Measurements from ENCODE around the gene ARFGAP1.

The ARFGAP1 gene

GRCh38 chr20:63321148-63321831 is 48.7 kb downstream of the ARFGAP1 start:
- Histone ChIP-seq H3K9me3 (ENCODE audit: control insufficient read depth in 2 of 2, low read length in 2 of 2) (no peaks in the 10 kb centered on the region), H3K27ac (ENCODE audit: low read depth in 2 of 2, low read length in 2 of 2) (no peak overlapping the region), H3K9ac (ENCODE audit: low read depth in 1 of 2, low read length in 2 of 2) (no peak overlapping the region), H3K4me1 (ENCODE audit: control insufficient read depth in 2 of 2, insufficient read depth in 2 of 2, low read length in 2 of 2) (no peaks in the 10 kb centered on the region), H3K36me3 (ENCODE audit: control insufficient read depth in 2 of 2, insufficient read depth in 2 of 2, low read length in 2 of 2) (no peaks in the 10 kb centered on the region), H3K4me3 (ENCODE audit: low read length in 2 of 2) (no peak overlapping the region), H3K27me3 (ENCODE audit: control insufficient read depth in 2 of 2, insufficient read depth in 2 of 2, low read length in 2 of 2) (peaks cover 2% of the 10 kb centered on the region in 2 donors)

- Histone ChIP-seq H3K27me3 (ENCODE audit: control insufficient read depth in 2 of 2, insufficient read depth in 2 of 2, low read length in 2 of 2) (peaks cover 2% of the 10 kb centered on the region in 2 donors), H3K4me3 (ENCODE audit: low read length in 2 of 2) (no peak overlapping the region), H3K4me1 (ENCODE audit: control insufficient read depth in 2 of 2, insufficient read depth in 2 of 2, low read length in 2 of 2) (no peaks in the 10 kb centered on the region), H3K36me3 (ENCODE audit: control insufficient read depth in 2 of 2, insufficient read depth in 2 of 2, low read length in 2 of 2) (no peaks in the 10 kb centered on the region), H3K9me3 (ENCODE audit: control insufficient read depth in 2 of 2, low read length in 2 of 2) (no peaks in the 10 kb centered on the region), H3K9ac (ENCODE audit: low read depth in 1 of 2, low read length in 2 of 2) (no peak overlapping the region), H3K27ac (ENCODE audit: low read depth in 2 of 2, low read length in 2 of 2) (no peak overlapping the region)
These were observed 49.7 kb downstream of the ARFGAP1 start for GRCh38 chr20:63322146-63322932.

GRCh38 chr20:63322933-63323273 is 50.3 kb downstream of the ARFGAP1 start:
- Histone ChIP-seq H3K4me3 (ENCODE audit: low read length in 2 of 2) (no peak overlapping the region), H3K9ac (ENCODE audit: low read depth in 1 of 2, low read length in 2 of 2) (no peak overlapping the region), H3K4me1 (ENCODE audit: control insufficient read depth in 2 of 2, insufficient read depth in 2 of 2, low read length in 2 of 2) (no peaks in the 10 kb centered on the region), H3K27me3 (ENCODE audit: control insufficient read depth in 2 of 2, insufficient read depth in 2 of 2, low read length in 2 of 2) (peaks cover 2% of the 10 kb centered on the region in 2 donors), H3K36me3 (ENCODE audit: control insufficient read depth in 2 of 2, insufficient read depth in 2 of 2, low read length in 2 of 2) (no peaks in the 10 kb centered on the region), H3K9me3 (ENCODE audit: control insufficient read depth in 2 of 2, low read length in 2 of 2) (no peaks in the 10 kb centered on the region), H3K27ac (ENCODE audit: low read depth in 2 of 2, low read length in 2 of 2) (no peak overlapping the region)

GRCh38 chr20:63323357-63323981 is 50.9 kb downstream of the ARFGAP1 start:
- no peaks in the 10 kb centered on the region for H3K4me1 ChIP-seq (ENCODE audit: control insufficient read depth in 2 of 2, insufficient read depth in 2 of 2, low read length in 2 of 2)
- H3K4me3 ChIP-seq (ENCODE audit: low read length in 2 of 2) = no peak overlapping the region
- H3K36me3 ChIP-seq (ENCODE audit: control insufficient read depth in 2 of 2, insufficient read depth in 2 of 2, low read length in 2 of 2) = no peaks in the 10 kb centered on the region
- no peak overlapping the region for H3K9ac ChIP-seq (ENCODE audit: low read depth in 1 of 2, low read length in 2 of 2)
- H3K9me3 ChIP-seq (ENCODE audit: control insufficient read depth in 2 of 2, low read length in 2 of 2) = no peaks in the 10 kb centered on the region
- peaks cover 2% of the 10 kb centered on the region in 2 donors for H3K27me3 ChIP-seq (ENCODE audit: control insufficient read depth in 2 of 2, insufficient read depth in 2 of 2, low read length in 2 of 2)
- no peak overlapping the region for H3K27ac ChIP-seq (ENCODE audit: low read depth in 2 of 2, low read length in 2 of 2)

GRCh38 chr20:63325021-63325471 is 52.4 kb downstream of the ARFGAP1 start:
- Histone ChIP-seq H3K36me3 (ENCODE audit: control insufficient read depth in 2 of 2, insufficient read depth in 2 of 2, low read length in 2 of 2) (no peaks in the 10 kb centered on the region), H3K4me1 (ENCODE audit: control insufficient read depth in 2 of 2, insufficient read depth in 2 of 2, low read length in 2 of 2) (no peaks in the 10 kb centered on the region), H3K4me3 (ENCODE audit: low read length in 2 of 2) (no peak overlapping the region), H3K27me3 (ENCODE audit: control insufficient read depth in 2 of 2, insufficient read depth in 2 of 2, low read length in 2 of 2) (peaks cover 2% of the 10 kb centered on the region in 2 donors), H3K9me3 (ENCODE audit: control insufficient read depth in 2 of 2, low read length in 2 of 2) (no peaks in the 10 kb centered on the region), H3K9ac (ENCODE audit: low read depth in 1 of 2, low read length in 2 of 2) (no peak overlapping the region), H3K27ac (ENCODE audit: low read depth in 2 of 2, low read length in 2 of 2) (no peak overlapping the region)

GRCh38 chr20:63325554-63326313 is 53.1 kb downstream of the ARFGAP1 start:
- Histone ChIP-seq H3K4me3 (ENCODE audit: low read length in 2 of 2) (no peak overlapping the region), H3K9me3 (ENCODE audit: control insufficient read depth in 2 of 2, low read length in 2 of 2) (no peaks in the 10 kb centered on the region), H3K27ac (ENCODE audit: low read depth in 2 of 2, low read length in 2 of 2) (no peak overlapping the region), H3K36me3 (ENCODE audit: control insufficient read depth in 2 of 2, insufficient read depth in 2 of 2, low read length in 2 of 2) (no peaks in the 10 kb centered on the region), H3K27me3 (ENCODE audit: control insufficient read depth in 2 of 2, insufficient read depth in 2 of 2, low read length in 2 of 2) (peaks cover 2% of the 10 kb centered on the region in 2 donors), H3K9ac (ENCODE audit: low read depth in 1 of 2, low read length in 2 of 2) (no peak overlapping the region), H3K4me1 (ENCODE audit: control insufficient read depth in 2 of 2, insufficient read depth in 2 of 2, low read length in 2 of 2) (no peaks in the 10 kb centered on the region)

GRCh38 chr20:63326314-63327230 is 54.0 kb downstream of the ARFGAP1 start:
- Histone ChIP-seq H3K27ac (ENCODE audit: low read depth in 2 of 2, low read length in 2 of 2) (no peak overlapping the region), H3K4me3 (ENCODE audit: low read length in 2 of 2) (no peak overlapping the region), H3K36me3 (ENCODE audit: control insufficient read depth in 2 of 2, insufficient read depth in 2 of 2, low read length in 2 of 2) (no peaks in the 10 kb centered on the region), H3K27me3 (ENCODE audit: control insufficient read depth in 2 of 2, insufficient read depth in 2 of 2, low read length in 2 of 2) (peaks cover 2% of the 10 kb centered on the region in 2 donors), H3K4me1 (ENCODE audit: control insufficient read depth in 2 of 2, insufficient read depth in 2 of 2, low read length in 2 of 2) (no peaks in the 10 kb centered on the region), H3K9me3 (ENCODE audit: control insufficient read depth in 2 of 2, low read length in 2 of 2) (no peaks in the 10 kb centered on the region), H3K9ac (ENCODE audit: low read depth in 1 of 2, low read length in 2 of 2) (no peak overlapping the region)

GRCh38 chr20:63327231-63327745 is 54.7 kb downstream of the ARFGAP1 start:
- H3K9me3 ChIP-seq (ENCODE audit: control insufficient read depth in 2 of 2, low read length in 2 of 2) = no peaks in the 10 kb centered on the region
- peaks cover 0 to 2% of the 10 kb centered on the region in 2 donors for H3K27me3 ChIP-seq (ENCODE audit: control insufficient read depth in 2 of 2, insufficient read depth in 2 of 2, low read length in 2 of 2)
- no peak overlapping the region for H3K9ac ChIP-seq (ENCODE audit: low read depth in 1 of 2, low read length in 2 of 2)
- H3K27ac ChIP-seq (ENCODE audit: low read depth in 2 of 2, low read length in 2 of 2) = no peak overlapping the region
- H3K4me3 ChIP-seq (ENCODE audit: low read length in 2 of 2) = no peak overlapping the region
- H3K36me3 ChIP-seq (ENCODE audit: control insufficient read depth in 2 of 2, insufficient read depth in 2 of 2, low read length in 2 of 2) = no peaks in the 10 kb centered on the region
- H3K4me1 ChIP-seq (ENCODE audit: control insufficient read depth in 2 of 2, insufficient read depth in 2 of 2, low read length in 2 of 2) = no peaks in the 10 kb centered on the region

- Histone ChIP-seq H3K4me3 (ENCODE audit: low read length in 2 of 2) (no peak overlapping the region), H3K9ac (ENCODE audit: low read depth in 1 of 2, low read length in 2 of 2) (no peak overlapping the region), H3K27ac (ENCODE audit: low read depth in 2 of 2, low read length in 2 of 2) (no peak overlapping the region), H3K4me1 (ENCODE audit: control insufficient read depth in 2 of 2, insufficient read depth in 2 of 2, low read length in 2 of 2) (no peaks in the 10 kb centered on the region), H3K9me3 (ENCODE audit: control insufficient read depth in 2 of 2, low read length in 2 of 2) (no peaks in the 10 kb centered on the region), H3K27me3 (ENCODE audit: control insufficient read depth in 2 of 2, insufficient read depth in 2 of 2, low read length in 2 of 2) (peaks cover 0 to 2% of the 10 kb centered on the region in 2 donors), H3K36me3 (ENCODE audit: control insufficient read depth in 2 of 2, insufficient read depth in 2 of 2, low read length in 2 of 2) (no peaks in the 10 kb centered on the region)
These were observed 55.5 kb downstream of the ARFGAP1 start for GRCh38 chr20:63328026-63328700.

All from mucosa of rectum (tissue), 2 donors.